WTC11 (cell line): ENCODE measurements around the gene BTBD7.

Experiments
- TF ChIP-seq, protein P1 (sequence below): fragments of 200-600 bp; IDR thresholded peaks from 2 replicates; pipeline ENCODE4 v1.8.0; 2022; ENCODE audit warnings: antibody characterized with exemption
- TF ChIP-seq, protein P2 (sequence below): sonication (generic); formaldehyde crosslinking; IDR thresholded peaks from 2 replicates; pipeline ENCODE4 v1.8.1; 2023; ENCODE audit warnings: mild to moderate bottlenecking, missing genetic modification reagents, moderate library complexity
- TF ChIP-seq, protein P3 (sequence below): sonication (generic); formaldehyde crosslinking; IDR thresholded peaks from 2 replicates; pipeline ENCODE4 v1.8.1; 2022; ENCODE audit warnings: low read depth, missing genetic modification reagents, borderline replicate concordance

DNA sequence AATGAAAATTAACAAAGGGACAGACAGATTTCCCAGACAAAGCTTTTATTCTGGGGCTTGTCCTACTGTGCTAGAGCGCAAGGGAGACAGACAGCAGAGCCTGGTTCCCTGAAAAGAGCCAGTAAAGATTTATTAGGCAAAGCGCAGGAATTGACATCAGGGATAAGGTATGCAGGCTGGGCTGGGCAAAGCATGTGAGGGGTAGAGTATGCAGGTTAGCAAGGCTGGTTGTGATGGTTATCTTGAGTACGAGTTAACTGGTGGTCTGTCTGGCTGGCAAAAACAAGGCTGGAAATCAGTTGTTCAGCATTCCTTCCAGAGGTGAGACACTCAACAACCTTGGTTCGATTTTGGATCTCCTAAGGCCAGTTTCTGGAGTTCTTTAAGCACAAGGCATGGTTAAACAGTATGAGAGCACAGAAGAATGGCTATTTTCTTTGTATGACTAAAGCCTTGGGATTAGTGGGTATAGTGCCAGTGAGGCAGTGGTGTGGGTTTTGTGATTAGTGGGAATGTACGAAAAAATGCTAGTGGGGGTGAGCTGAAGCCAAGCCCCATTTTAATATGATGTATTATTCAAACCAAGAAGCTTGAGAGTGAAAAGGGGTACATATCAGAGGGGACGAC is 30.9 kb downstream of the BTBD7 start:
- TF ChIP-seq, protein P1, sequence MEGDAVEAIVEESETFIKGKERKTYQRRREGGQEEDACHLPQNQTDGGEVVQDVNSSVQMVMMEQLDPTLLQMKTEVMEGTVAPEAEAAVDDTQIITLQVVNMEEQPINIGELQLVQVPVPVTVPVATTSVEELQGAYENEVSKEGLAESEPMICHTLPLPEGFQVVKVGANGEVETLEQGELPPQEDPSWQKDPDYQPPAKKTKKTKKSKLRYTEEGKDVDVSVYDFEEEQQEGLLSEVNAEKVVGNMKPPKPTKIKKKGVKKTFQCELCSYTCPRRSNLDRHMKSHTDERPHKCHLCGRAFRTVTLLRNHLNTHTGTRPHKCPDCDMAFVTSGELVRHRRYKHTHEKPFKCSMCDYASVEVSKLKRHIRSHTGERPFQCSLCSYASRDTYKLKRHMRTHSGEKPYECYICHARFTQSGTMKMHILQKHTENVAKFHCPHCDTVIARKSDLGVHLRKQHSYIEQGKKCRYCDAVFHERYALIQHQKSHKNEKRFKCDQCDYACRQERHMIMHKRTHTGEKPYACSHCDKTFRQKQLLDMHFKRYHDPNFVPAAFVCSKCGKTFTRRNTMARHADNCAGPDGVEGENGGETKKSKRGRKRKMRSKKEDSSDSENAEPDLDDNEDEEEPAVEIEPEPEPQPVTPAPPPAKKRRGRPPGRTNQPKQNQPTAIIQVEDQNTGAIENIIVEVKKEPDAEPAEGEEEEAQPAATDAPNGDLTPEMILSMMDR = no peak
- TF ChIP-seq, protein P2, sequence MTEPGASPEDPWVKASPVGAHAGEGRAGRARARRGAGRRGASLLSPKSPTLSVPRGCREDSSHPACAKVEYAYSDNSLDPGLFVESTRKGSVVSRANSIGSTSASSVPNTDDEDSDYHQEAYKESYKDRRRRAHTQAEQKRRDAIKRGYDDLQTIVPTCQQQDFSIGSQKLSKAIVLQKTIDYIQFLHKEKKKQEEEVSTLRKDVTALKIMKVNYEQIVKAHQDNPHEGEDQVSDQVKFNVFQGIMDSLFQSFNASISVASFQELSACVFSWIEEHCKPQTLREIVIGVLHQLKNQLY (CRISPR knock-in tag) = no peak
- TF ChIP-seq, protein P3, sequence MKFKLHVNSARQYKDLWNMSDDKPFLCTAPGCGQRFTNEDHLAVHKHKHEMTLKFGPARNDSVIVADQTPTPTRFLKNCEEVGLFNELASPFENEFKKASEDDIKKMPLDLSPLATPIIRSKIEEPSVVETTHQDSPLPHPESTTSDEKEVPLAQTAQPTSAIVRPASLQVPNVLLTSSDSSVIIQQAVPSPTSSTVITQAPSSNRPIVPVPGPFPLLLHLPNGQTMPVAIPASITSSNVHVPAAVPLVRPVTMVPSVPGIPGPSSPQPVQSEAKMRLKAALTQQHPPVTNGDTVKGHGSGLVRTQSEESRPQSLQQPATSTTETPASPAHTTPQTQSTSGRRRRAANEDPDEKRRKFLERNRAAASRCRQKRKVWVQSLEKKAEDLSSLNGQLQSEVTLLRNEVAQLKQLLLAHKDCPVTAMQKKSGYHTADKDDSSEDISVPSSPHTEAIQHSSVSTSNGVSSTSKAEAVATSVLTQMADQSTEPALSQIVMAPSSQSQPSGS (CRISPR knock-in tag) = no peak
